K562 (cell line): Measurements from ENCODE around the gene PDE11A. TPM values are rescaled to one million over a fixed set of nuclear protein-coding genes. Genes with fewer than 3 reads are reported as not detected.

Experiments
- CBX8 ChIP-seq: fragments of 200-600 bp; sonication (generic); IDR thresholded peaks from 2 replicates; pipeline ENCODE4 v1.6.1; 2012; ENCODE audit warnings: borderline replicate concordance, mixed run types, low read depth, mild to moderate bottlenecking, moderate library complexity, mixed read lengths, low read length, control low read depth, inconsistent platforms; ENCODE audit not compliant: poor library complexity, severe bottlenecking; ENCODE audit errors: extremely low read depth
- EHMT2 ChIP-seq: fragments of 450-650 bp; IDR thresholded peaks from 2 replicates; pipeline ENCODE4 v1.6.1; 2018; ENCODE audit warnings: antibody characterized with exemption
- ESRRB ChIP-seq: fragments of 250-450 bp; sonication (Bioruptor Pico); IDR thresholded peaks from 2 replicates; pipeline ENCODE4 v1.5.0; 2020; ENCODE audit warnings: mild to moderate bottlenecking, moderate library complexity, borderline replicate concordance
- ETV1 ChIP-seq: fragments of 450-650 bp; conservative IDR thresholded peaks from 2 replicates; pipeline ENCODE4 v1.6.1; 2016; ENCODE audit warnings: missing genetic modification characterization, control low read depth, low read depth, missing compliant biosample characterization
- HCFC1 ChIP-seq: IDR thresholded peaks from 2 replicates; pipeline ENCODE4 v1.6.1; 2012; ENCODE audit warnings: low read depth, low read length, improper control_type of control experiment
- HDAC1 ChIP-seq, 2 experiments: fragments of 450-650 bp; IDR thresholded peaks; 2 replicates each; pipeline ENCODE4 v1.6.1; 2016 to 2017; ENCODE audit warnings: inconsistent platforms in 1 of 2, mild to moderate bottlenecking in 1 of 2, moderate library complexity in 1 of 2
- IFI16 ChIP-seq: fragments of 250-450 bp; sonication (Bioruptor Pico); IDR thresholded peaks from 2 replicates; pipeline ENCODE4 v2.1.2; 2022; ENCODE audit warnings: mild to moderate bottlenecking, inconsistent platforms
- KLF16 ChIP-seq: IDR thresholded peaks from 2 replicates; pipeline ENCODE4 v1.6.1; 2016; ENCODE audit warnings: antibody characterized with exemption
- MED1 ChIP-seq: sonication (generic); formaldehyde crosslinking; IDR thresholded peaks from 2 replicates; pipeline ENCODE4 v1.8.1; 2023; ENCODE audit warnings: missing genetic modification reagents, borderline replicate concordance
- MEF2A ChIP-seq: IDR thresholded peaks from 2 replicates; pipeline ENCODE4 v1.6.1; 2011; ENCODE audit warnings: low read depth, mild to moderate bottlenecking, low read length, moderate library complexity; ENCODE audit not compliant: control insufficient read depth
- NR4A1 ChIP-seq, 2 experiments: fragments of 250-450 bp in 1 of 2; fragments of 450-650 bp in 1 of 2; sonication (Bioruptor Pico) in 1 of 2; IDR thresholded peaks; 2 replicates each; pipeline versions ENCODE4 v1.4.0 to v1.6.1; 2016 to 2020; ENCODE audit warnings: mild to moderate bottlenecking in 2 of 2, missing compliant biosample characterization in 1 of 2, missing genetic modification characterization in 1 of 2, moderate library complexity in 1 of 2
- PPARD ChIP-seq: fragments of 250-450 bp; sonication (Bioruptor Pico); IDR thresholded peaks from 2 replicates; pipeline ENCODE4 v1.8.0; 2022; ENCODE audit warnings: inconsistent platforms, mild to moderate bottlenecking, moderate library complexity
- PRPF4 ChIP-seq: fragments of 200-400 bp; formaldehyde crosslinking; IDR thresholded peaks from one replicate; pipeline ENCODE4 v1.6.1; 2017; ENCODE audit warnings: low read length, low read depth, mild to moderate bottlenecking; ENCODE audit not compliant: insufficient read depth, poor library complexity, severe bottlenecking
- SAP30 ChIP-seq: fragments of 200-600 bp; sonication (generic); IDR thresholded peaks from 2 replicates; pipeline ENCODE4 v1.6.1; 2012; ENCODE audit warnings: borderline replicate concordance, low read depth, mild to moderate bottlenecking, moderate library complexity, low read length, control low read depth, inconsistent platforms; ENCODE audit not compliant: insufficient read depth, poor library complexity, severe bottlenecking
- SMAD1 ChIP-seq: fragments of 150-350 bp; IDR thresholded peaks from 2 replicates; pipeline ENCODE4 v1.6.1; 2014; ENCODE audit warnings: low read length, low read depth; ENCODE audit not compliant: partially characterized antibody
- SMARCC2 ChIP-seq: fragments of 450-650 bp; IDR thresholded peaks from 2 replicates; pipeline ENCODE4 v1.6.1; 2017; ENCODE audit warnings: antibody characterized with exemption, moderate library complexity, mild to moderate bottlenecking, low read depth
- SMARCE1 ChIP-seq: fragments of 450-650 bp; IDR thresholded peaks from 2 replicates; pipeline ENCODE4 v1.7.1; 2016; ENCODE audit warnings: mild to moderate bottlenecking
- SNIP1 ChIP-seq: fragments of 450-650 bp; IDR thresholded peaks from 2 replicates; pipeline ENCODE4 v1.7.1; 2017; ENCODE audit warnings: low read depth, mild to moderate bottlenecking
- U2AF1 ChIP-seq: fragments of 200-400 bp; formaldehyde crosslinking; optimal IDR thresholded peaks from 2 replicates; pipeline ENCODE3; 2017; ENCODE audit warnings: mild to moderate bottlenecking, low read depth, low read length, moderate library complexity
- ZNF24 ChIP-seq: fragments of 450-650 bp; IDR thresholded peaks from 2 replicates; pipeline ENCODE4 v1.6.1; 2016
- polyA plus RNA-seq, 8 experiments: library from polyadenylated mRNA; depleted of rRNA in 4 of 8; stranded (reverse) in 5 of 8; unstranded in 3 of 8; fragments of >200 nt; fragmentation: Nextera tagmentation in 2 of 8; fragmentation: Illumina TruSeq in 1 of 8; extraction: Ambion mirVana in 2 of 8; extraction: Trizol in 1 of 8; gene quantifications; 2 replicates each; pipeline versions ENCODE4 v1.2.1 to v1.2.3, GENCODE V29; 2011 to 2014; ENCODE audit warnings: inconsistent platforms in 1 of 8, missing spikeins in 1 of 8
- total RNA-seq, 7 experiments: library from RNA; depleted of rRNA in 6 of 7; stranded (reverse); fragments of >200 nt in 6 of 7; fragmentation: Illumina TruSeq in 2 of 7; extraction: Trizol in 2 of 7; gene quantifications; 2 replicates each; pipeline versions ENCODE4 v1.2.1 to v1.2.3, GENCODE V29; 2011 to 2021; ENCODE audit warnings: low replicate concordance in 1 of 7
- TF ChIP-seq, protein P1 (sequence below): fragments of 250-450 bp; sonication (Bioruptor Pico); IDR thresholded peaks from 2 replicates; pipeline ENCODE4 v1.9.0; 2021; ENCODE audit warnings: mild to moderate bottlenecking
- TF ChIP-seq, protein P2 (sequence below): fragments of 250-450 bp; sonication (Bioruptor Pico); IDR thresholded peaks from 2 replicates; pipeline ENCODE4 v1.8.0; 2021; ENCODE audit warnings: mild to moderate bottlenecking, moderate library complexity
- TF ChIP-seq, protein P3 (sequence below): sonication (generic); formaldehyde crosslinking; IDR thresholded peaks from 2 replicates; pipeline ENCODE4 v1.8.1; 2022; ENCODE audit warnings: missing genetic modification reagents
- TF ChIP-seq, protein P4 (sequence below): fragments of 450-650 bp; formaldehyde crosslinking; IDR thresholded peaks from 2 replicates; pipeline ENCODE4 v1.4.0; 2020; ENCODE audit warnings: mild to moderate bottlenecking

PDE11A gene
- total and polyA plus RNA-seq, 9 of the 15 experiments (the other 6 are each of a cell fraction or from before 2014, with no cell fraction given): 3.2 to 22.1 (median 5.7) TPM

DNA sequence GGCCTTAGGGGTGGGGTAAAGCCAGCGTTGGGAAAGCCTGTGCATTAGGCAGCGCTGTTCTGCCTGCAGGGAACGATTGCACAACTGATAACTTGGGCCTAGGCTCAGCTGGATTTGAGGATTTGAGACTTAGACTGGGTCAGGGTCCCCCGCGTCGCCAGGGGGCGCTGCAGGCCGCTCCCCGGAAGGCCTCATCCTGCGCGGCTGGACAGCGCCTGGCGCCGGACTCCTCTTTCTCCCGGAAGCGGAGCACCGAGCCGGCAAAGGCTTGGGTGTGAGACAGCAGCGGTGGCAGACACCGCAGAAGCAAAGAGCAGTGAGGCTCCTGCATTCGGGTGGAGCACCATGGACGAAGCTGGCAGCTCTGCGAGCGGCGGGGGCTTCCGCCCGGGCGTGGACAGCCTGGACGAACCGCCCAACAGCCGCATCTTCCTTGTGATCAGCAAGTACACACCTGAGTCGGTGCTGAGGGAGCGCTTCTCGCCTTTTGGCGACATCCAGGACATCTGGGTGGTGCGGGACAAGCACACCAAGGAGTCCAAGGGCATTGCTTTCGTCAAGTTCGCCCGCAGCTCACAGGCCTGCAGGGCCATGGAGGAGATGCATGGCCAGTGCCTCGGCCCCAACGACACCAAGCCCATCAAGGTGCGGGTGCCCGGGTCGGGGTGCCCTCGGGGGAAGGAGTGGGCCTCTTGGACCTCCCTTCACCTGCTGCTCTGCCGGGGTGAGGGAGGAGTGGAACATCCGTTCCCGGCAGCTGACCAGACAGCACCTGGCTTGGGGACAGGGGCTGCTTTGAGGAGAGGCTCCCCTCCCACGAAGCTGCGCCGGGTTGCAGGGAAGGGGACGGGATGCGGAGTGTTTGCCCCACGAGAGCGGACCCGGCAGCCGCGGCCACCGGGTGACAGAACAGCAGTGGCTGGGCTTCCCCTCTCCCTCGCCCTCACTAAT lies 39.9 kb upstream of the PDE11A start, which contains the start of gene RBM45 (continued):
- TF ChIP-seq, protein P1, sequence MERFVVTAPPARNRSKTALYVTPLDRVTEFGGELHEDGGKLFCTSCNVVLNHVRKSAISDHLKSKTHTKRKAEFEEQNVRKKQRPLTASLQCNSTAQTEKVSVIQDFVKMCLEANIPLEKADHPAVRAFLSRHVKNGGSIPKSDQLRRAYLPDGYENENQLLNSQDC (CRISPR knock-in tag): no peak
- peak in 1 of 2 experiments; percentile 92; a peak in 2 of 4 replicates for TF ChIP-seq HDAC1 (IDR thresholded peaks at IDR 0.05)
- no peak for TF ChIP-seq IFI16 (CRISPR knock-in tag)
- no peak for TF ChIP-seq MED1
- no peak for TF ChIP-seq NR4A1 (CRISPR knock-in tag; IDR thresholded peaks at IDR 0.05)
- TF ChIP-seq NR4A1 (tag; IDR thresholded peaks at IDR 0.05): no peak
- peak; percentile 41 for TF ChIP-seq SMAD1
- TF ChIP-seq, protein P2, sequence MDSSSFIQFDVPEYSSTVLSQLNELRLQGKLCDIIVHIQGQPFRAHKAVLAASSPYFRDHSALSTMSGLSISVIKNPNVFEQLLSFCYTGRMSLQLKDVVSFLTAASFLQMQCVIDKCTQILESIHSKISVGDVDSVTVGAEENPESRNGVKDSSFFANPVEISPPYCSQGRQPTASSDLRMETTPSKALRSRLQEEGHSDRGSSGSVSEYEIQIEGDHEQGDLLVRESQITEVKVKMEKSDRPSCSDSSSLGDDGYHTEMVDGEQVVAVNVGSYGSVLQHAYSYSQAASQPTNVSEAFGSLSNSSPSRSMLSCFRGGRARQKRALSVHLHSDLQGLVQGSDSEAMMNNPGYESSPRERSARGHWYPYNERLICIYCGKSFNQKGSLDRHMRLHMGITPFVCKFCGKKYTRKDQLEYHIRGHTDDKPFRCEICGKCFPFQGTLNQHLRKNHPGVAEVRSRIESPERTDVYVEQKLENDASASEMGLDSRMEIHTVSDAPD (CRISPR knock-in tag): no peak
- peak; percentile 94 for TF ChIP-seq EHMT2
- peak; percentile 99 for TF ChIP-seq ETV1 (tag)
- TF ChIP-seq SMARCE1: no peak; the same call in 1 of the 2 replicates
- no peak for TF ChIP-seq SMARCC2
- TF ChIP-seq, protein P3, sequence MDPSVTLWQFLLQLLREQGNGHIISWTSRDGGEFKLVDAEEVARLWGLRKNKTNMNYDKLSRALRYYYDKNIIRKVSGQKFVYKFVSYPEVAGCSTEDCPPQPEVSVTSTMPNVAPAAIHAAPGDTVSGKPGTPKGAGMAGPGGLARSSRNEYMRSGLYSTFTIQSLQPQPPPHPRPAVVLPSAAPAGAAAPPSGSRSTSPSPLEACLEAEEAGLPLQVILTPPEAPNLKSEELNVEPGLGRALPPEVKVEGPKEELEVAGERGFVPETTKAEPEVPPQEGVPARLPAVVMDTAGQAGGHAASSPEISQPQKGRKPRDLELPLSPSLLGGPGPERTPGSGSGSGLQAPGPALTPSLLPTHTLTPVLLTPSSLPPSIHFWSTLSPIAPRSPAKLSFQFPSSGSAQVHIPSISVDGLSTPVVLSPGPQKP: no peak
- TF ChIP-seq SAP30: peak; percentile 86
- no peak for TF ChIP-seq U2AF1
- TF ChIP-seq ESRRB (CRISPR knock-in tag): no peak
- no peak for TF ChIP-seq PRPF4
- TF ChIP-seq, protein P4, sequence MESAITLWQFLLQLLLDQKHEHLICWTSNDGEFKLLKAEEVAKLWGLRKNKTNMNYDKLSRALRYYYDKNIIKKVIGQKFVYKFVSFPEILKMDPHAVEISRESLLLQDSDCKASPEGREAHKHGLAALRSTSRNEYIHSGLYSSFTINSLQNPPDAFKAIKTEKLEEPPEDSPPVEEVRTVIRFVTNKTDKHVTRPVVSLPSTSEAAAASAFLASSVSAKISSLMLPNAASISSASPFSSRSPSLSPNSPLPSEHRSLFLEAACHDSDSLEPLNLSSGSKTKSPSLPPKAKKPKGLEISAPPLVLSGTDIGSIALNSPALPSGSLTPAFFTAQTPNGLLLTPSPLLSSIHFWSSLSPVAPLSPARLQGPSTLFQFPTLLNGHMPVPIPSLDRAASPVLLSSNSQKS (CRISPR knock-in tag): no peak
- TF ChIP-seq KLF16: peak; percentile 59; the same call in 1 of the 2 replicates
- no peak for TF ChIP-seq CBX8
- TF ChIP-seq PPARD (CRISPR knock-in tag): no peak
- TF ChIP-seq SNIP1: peak; percentile 89
- TF ChIP-seq ZNF24: no peak; the same call in 1 of the 2 replicates
- peak; percentile 81 for TF ChIP-seq HCFC1
- no peak for TF ChIP-seq MEF2A
